Erythroblast (primary cell): Measurements from ENCODE around the gene CYP4F3.

Source experiments
- GATA1 ChIP-seq: IDR thresholded peaks from 2 replicates; pipeline ENCODE4 v1.6.1; 2011; ENCODE audit warnings: low read depth, mild to moderate bottlenecking, control low read depth, low read length, moderate library complexity
- POLR2A ChIP-seq: IDR thresholded peaks from 2 replicates; pipeline ENCODE4 v1.6.1; 2011; ENCODE audit warnings: mild to moderate bottlenecking, low read length

DNA sequence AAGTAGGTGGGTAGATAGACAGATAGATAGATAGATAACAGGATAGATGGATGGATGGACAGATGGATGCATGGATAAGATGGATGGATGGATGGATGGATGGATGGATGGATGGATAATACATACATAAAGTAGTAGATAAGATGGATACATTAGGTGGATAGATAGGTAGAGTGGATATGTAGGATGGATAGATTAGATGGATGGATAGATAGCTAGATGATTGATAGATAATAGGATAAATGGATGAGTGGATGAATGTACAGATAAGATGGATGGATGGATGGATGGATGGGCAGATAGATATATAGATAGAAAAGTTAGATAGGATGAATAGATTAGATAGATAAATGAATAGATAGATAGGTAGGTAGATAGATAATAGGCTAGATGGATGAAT lies 2.1 kb downstream of the CYP4F3 start:
- TF ChIP-seq POLR2A (no peak), GATA1 (no peak)
